Measurements from ENCODE around the gene METTL24.

GRCh38 chr6:110392727-110393126 is 34.6 kb upstream of the METTL24 start:
- no peak for TF ChIP-seq CTCF (IDR thresholded peaks at IDR 0.05)
- no peak for TF ChIP-seq POLR2A (IDR thresholded peaks at IDR 0.05)
- no peak for TF ChIP-seq POLR2AphosphoS5 (IDR thresholded peaks at IDR 0.05)
- no peak for TF ChIP-seq EP300 (IDR thresholded peaks at IDR 0.05)
